Left kidney (tissue), 2 donors: Measurements from ENCODE around the gene INTS15. TPM values are rescaled to one million over a fixed set of nuclear protein-coding genes. Genes with fewer than 3 reads are reported as not detected.

Experiments used
- DNase-seq: peaks from one replicate; pipeline ENCODE4 v3.0.0-alpha.2; 2013
- polyA plus RNA-seq: library from polyadenylated mRNA; unstranded; fragments of 120-200 nt; gene quantifications from one replicate; pipeline ENCODE4 v1.2.1, GENCODE V29; 2013; ENCODE audit not compliant: insufficient read length

INTS15 gene
- polyA plus RNA-seq, 1 donor, result 41.2 TPM

GRCh38 chr7:6655636-6656385, 66.0 kb downstream of the INTS15 start:
- DNase-seq, result no peak

- DNase-seq, result no peak
These were observed 66.6 kb downstream of the INTS15 start for GRCh38 chr7:6656413-6656812.

Other genes starting within 250 kb of the INTS15 start
- 20.4 TPM for gene FAM220A, start 241.1 kb upstream of the INTS15 start, polyA plus RNA-seq
- 301 TPM for gene RAC1, start 215.5 kb upstream of the INTS15 start, polyA plus RNA-seq
- 15.9 TPM for gene DAGLB, start 142.1 kb upstream of the INTS15 start, polyA plus RNA-seq
- 201 TPM for gene KDELR2, start 105.9 kb upstream of the INTS15 start, polyA plus RNA-seq
- gene GRID2IP, start 38.6 kb upstream of the INTS15 start, polyA plus RNA-seq, result 0.91 TPM
- gene ZDHHC4, start 12.6 kb upstream of the INTS15 start, polyA plus RNA-seq, result 79.8 TPM
- 13.8 TPM for gene ZNF853, start 25.6 kb downstream of the INTS15 start, polyA plus RNA-seq
- 56.2 TPM for gene ZNF316, start 47.3 kb downstream of the INTS15 start, polyA plus RNA-seq
- 45.4 TPM for gene ZNF12, start 116.9 kb downstream of the INTS15 start, polyA plus RNA-seq
- 1.6 TPM for gene RSPH10B2, start 164.1 kb downstream of the INTS15 start, polyA plus RNA-seq
- 86.6 TPM for gene CCZ1B, start 236.3 kb downstream of the INTS15 start, polyA plus RNA-seq